Measurements from ENCODE around the gene GPAM.

Gene GPAM

GRCh38 chr10:112137154-112137987, 46.2 kb downstream of the GPAM start:
- no peaks in the 10 kb centered on the region for H3K4me1 ChIP-seq (ENCODE audit: control insufficient read depth, insufficient read depth, low read length)
- no peaks in the 10 kb centered on the region for H3K36me3 ChIP-seq (ENCODE audit: control insufficient read depth, insufficient read depth, low read length)
- H3K4me3 ChIP-seq (ENCODE audit: low read length): no peak overlapping the region
- no peak overlapping the region for H3K9ac ChIP-seq (ENCODE audit: low read length)
- H3K27me3 ChIP-seq (ENCODE audit: control insufficient read depth, insufficient read depth, low read length): no peaks in the 10 kb centered on the region
- H3K27ac ChIP-seq (ENCODE audit: low read depth, low read length): no peak overlapping the region

GRCh38 chr10:112136486-112137153, 46.9 kb downstream of the GPAM start:
- Histone ChIP-seq H3K4me1 (ENCODE audit: control insufficient read depth, insufficient read depth, low read length) (no peaks in the 10 kb centered on the region), H3K9ac (ENCODE audit: low read length) (no peak overlapping the region), H3K27ac (ENCODE audit: low read depth, low read length) (no peak overlapping the region), H3K27me3 (ENCODE audit: control insufficient read depth, insufficient read depth, low read length) (no peaks in the 10 kb centered on the region), H3K36me3 (ENCODE audit: control insufficient read depth, insufficient read depth, low read length) (no peaks in the 10 kb centered on the region), H3K4me3 (ENCODE audit: low read length) (no peak overlapping the region)

GRCh38 chr10:112135604-112136003, 48.0 kb downstream of the GPAM start:
- Histone ChIP-seq H3K27me3 (ENCODE audit: control insufficient read depth, insufficient read depth, low read length) (no peaks in the 10 kb centered on the region), H3K27ac (ENCODE audit: low read depth, low read length) (no peak overlapping the region), H3K9ac (ENCODE audit: low read length) (no peak overlapping the region), H3K4me1 (ENCODE audit: control insufficient read depth, insufficient read depth, low read length) (no peaks in the 10 kb centered on the region), H3K36me3 (ENCODE audit: control insufficient read depth, insufficient read depth, low read length) (no peaks in the 10 kb centered on the region), H3K4me3 (ENCODE audit: low read length) (no peak overlapping the region)

- Histone ChIP-seq H3K27ac (ENCODE audit: low read depth, low read length) (no peak overlapping the region), H3K4me1 (ENCODE audit: control insufficient read depth, insufficient read depth, low read length) (no peaks in the 10 kb centered on the region), H3K9ac (ENCODE audit: low read length) (no peak overlapping the region), H3K4me3 (ENCODE audit: low read length) (no peak overlapping the region), H3K27me3 (ENCODE audit: control insufficient read depth, insufficient read depth, low read length) (no peaks in the 10 kb centered on the region), H3K36me3 (ENCODE audit: control insufficient read depth, insufficient read depth, low read length) (no peaks in the 10 kb centered on the region)
Measured at GRCh38 chr10:112132435-112132834, 51.1 kb downstream of the GPAM start.

DNA sequence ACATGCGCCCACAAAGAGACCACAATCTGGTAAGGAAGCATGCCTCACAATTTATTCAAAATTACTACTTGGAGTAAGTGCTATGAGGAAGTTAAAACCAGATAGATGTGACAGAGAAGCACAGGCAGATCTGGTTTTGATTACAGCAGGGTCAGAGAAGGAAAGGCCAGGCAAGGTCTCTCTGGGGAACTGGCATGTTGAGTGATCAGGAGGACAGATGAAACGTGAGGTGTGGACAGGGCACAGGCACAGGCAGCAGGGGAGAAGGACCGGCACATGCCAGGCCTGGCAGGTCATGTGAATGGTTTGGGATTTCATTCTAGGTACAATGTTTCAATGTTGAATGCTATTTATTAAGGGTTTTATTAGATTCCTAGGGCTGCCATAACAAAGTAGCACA, 51.6 kb downstream of the GPAM start:
- H3K9ac ChIP-seq (ENCODE audit: low read length): no peak overlapping the region
- H3K4me1 ChIP-seq (ENCODE audit: control insufficient read depth, insufficient read depth, low read length): no peaks in the 10 kb centered on the region
- no peak overlapping the region for H3K27ac ChIP-seq (ENCODE audit: low read depth, low read length)
- no peak overlapping the region for H3K4me3 ChIP-seq (ENCODE audit: low read length)
- no peaks in the 10 kb centered on the region for H3K36me3 ChIP-seq (ENCODE audit: control insufficient read depth, insufficient read depth, low read length)
- H3K27me3 ChIP-seq (ENCODE audit: control insufficient read depth, insufficient read depth, low read length): no peaks in the 10 kb centered on the region

- no peaks in the 10 kb centered on the region for H3K36me3 ChIP-seq (ENCODE audit: control insufficient read depth, insufficient read depth, low read length)
- no peaks in the 10 kb centered on the region for H3K4me1 ChIP-seq (ENCODE audit: control insufficient read depth, insufficient read depth, low read length)
- H3K27ac ChIP-seq (ENCODE audit: low read depth, low read length): no peak overlapping the region
- H3K27me3 ChIP-seq (ENCODE audit: control insufficient read depth, insufficient read depth, low read length): no peaks in the 10 kb centered on the region
- no peak overlapping the region for H3K4me3 ChIP-seq (ENCODE audit: low read length)
- no peak overlapping the region for H3K9ac ChIP-seq (ENCODE audit: low read length)
Measured at GRCh38 chr10:112131346-112131745, 52.2 kb downstream of the GPAM start.

DNA sequence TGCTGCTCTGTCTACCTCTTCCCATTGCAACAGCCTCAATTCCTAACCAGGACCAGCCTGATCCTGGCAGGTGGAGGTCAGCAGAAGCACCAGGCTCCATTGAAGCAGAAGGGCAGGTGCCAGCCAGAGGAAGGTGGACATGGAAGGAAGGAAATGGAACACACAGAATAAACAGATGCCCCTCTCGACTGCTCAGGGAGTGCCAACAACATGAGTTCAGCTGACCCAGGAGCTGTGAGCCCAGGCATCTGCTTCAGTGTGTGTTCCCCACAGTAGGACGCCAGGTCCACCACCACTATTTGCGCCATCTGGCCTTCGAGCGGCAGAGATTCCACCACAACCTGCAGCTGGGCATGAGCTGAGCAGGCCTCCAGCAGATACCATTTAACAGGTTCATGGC, 56.7 kb downstream of the GPAM start:
- no peaks in the 10 kb centered on the region for H3K4me1 ChIP-seq (ENCODE audit: control insufficient read depth, insufficient read depth, low read length)
- H3K27ac ChIP-seq (ENCODE audit: low read depth, low read length): no peak overlapping the region
- H3K4me3 ChIP-seq (ENCODE audit: low read length): no peak overlapping the region
- no peaks in the 10 kb centered on the region for H3K36me3 ChIP-seq (ENCODE audit: control insufficient read depth, insufficient read depth, low read length)
- no peaks in the 10 kb centered on the region for H3K27me3 ChIP-seq (ENCODE audit: control insufficient read depth, insufficient read depth, low read length)
- no peak overlapping the region for H3K9ac ChIP-seq (ENCODE audit: low read length)

- Histone ChIP-seq H3K9ac (ENCODE audit: low read length) (no peak overlapping the region), H3K27me3 (ENCODE audit: control insufficient read depth, insufficient read depth, low read length) (no peaks in the 10 kb centered on the region), H3K27ac (ENCODE audit: low read depth, low read length) (no peak overlapping the region)
Measured at GRCh38 chr10:112126172-112126571, 57.4 kb downstream of the GPAM start.

GRCh38 chr10:112124866-112125265, 58.7 kb downstream of the GPAM start:
- Histone ChIP-seq H3K27ac (ENCODE audit: low read depth, low read length) (no peak overlapping the region), H3K36me3 (ENCODE audit: control insufficient read depth, insufficient read depth, low read length) (no peaks in the 10 kb centered on the region), H3K4me1 (ENCODE audit: control insufficient read depth, insufficient read depth, low read length) (no peaks in the 10 kb centered on the region), H3K4me3 (ENCODE audit: low read length) (no peak overlapping the region), H3K9ac (ENCODE audit: low read length) (no peak overlapping the region), H3K27me3 (ENCODE audit: control insufficient read depth, insufficient read depth, low read length) (no peaks in the 10 kb centered on the region)

More at GRCh38 chr10:112126172-112126571, 57.4 kb downstream of the GPAM start:
- Histone ChIP-seq H3K4me3 (ENCODE audit: low read length) (no peak overlapping the region), H3K36me3 (ENCODE audit: control insufficient read depth, insufficient read depth, low read length) (no peaks in the 10 kb centered on the region), H3K4me1 (ENCODE audit: control insufficient read depth, insufficient read depth, low read length) (no peaks in the 10 kb centered on the region)

DNA sequence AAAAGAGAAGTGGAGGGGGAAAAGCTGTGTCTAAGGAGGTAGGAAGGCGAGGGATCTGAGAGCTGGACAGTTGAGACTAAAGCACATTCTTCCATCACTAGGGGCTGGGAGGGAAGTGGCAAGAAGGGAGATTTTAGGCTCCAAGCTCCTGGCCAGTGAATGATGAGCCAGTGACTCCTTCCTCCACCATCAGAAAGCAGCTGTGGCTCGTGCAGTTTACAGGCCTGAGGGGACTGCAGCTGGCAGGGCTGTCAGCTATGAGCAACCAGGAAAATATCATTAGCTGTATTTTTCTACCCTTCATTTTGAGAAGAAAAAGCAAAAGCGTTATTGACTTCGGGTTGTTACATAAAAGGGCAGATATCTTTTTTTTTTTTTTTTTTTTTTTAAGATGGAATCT, 60.7 kb downstream of the GPAM start:
- no peak overlapping the region for H3K4me3 ChIP-seq (ENCODE audit: low read length)
- no peaks in the 10 kb centered on the region for H3K36me3 ChIP-seq (ENCODE audit: control insufficient read depth, insufficient read depth, low read length)
- H3K9ac ChIP-seq (ENCODE audit: low read length): no peak overlapping the region
- no peaks in the 10 kb centered on the region for H3K27me3 ChIP-seq (ENCODE audit: control insufficient read depth, insufficient read depth, low read length)
- no peak overlapping the region for H3K27ac ChIP-seq (ENCODE audit: low read depth, low read length)
- H3K4me1 ChIP-seq (ENCODE audit: control insufficient read depth, insufficient read depth, low read length): no peaks in the 10 kb centered on the region

DNA sequence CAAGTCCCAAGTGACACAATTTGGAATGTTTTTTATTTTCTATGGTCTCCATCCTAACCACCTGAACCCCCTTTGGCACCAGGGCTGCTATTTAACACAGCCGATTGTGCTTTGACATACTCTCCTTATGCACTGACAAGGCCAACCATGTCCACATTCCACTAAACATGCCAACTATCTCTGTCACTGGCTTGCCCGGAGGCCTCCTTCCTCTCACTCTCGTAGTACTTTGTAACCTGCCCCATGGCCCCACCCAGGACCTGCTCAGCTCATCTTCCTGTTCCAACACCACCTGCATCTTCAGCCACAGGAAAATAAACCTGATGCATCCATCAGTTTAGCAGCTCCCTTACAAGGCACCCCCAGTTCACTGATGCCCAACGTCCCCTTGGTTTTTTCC, 63.1 kb downstream of the GPAM start:
- Histone ChIP-seq H3K4me1 (ENCODE audit: control insufficient read depth, insufficient read depth, low read length) (no peaks in the 10 kb centered on the region), H3K4me3 (ENCODE audit: low read length) (no peak overlapping the region), H3K27me3 (ENCODE audit: control insufficient read depth, insufficient read depth, low read length) (no peaks in the 10 kb centered on the region), H3K9ac (ENCODE audit: low read length) (no peak overlapping the region), H3K27ac (ENCODE audit: low read depth, low read length) (no peak overlapping the region), H3K36me3 (ENCODE audit: control insufficient read depth, insufficient read depth, low read length) (no peaks in the 10 kb centered on the region)

GRCh38 chr10:112115781-112116385, 67.7 kb downstream of the GPAM start:
- Histone ChIP-seq H3K27ac (ENCODE audit: low read depth, low read length) (no peak overlapping the region), H3K4me1 (ENCODE audit: control insufficient read depth, insufficient read depth, low read length) (no peaks in the 10 kb centered on the region), H3K27me3 (ENCODE audit: control insufficient read depth, insufficient read depth, low read length) (no peaks in the 10 kb centered on the region), H3K4me3 (ENCODE audit: low read length) (no peak overlapping the region), H3K9ac (ENCODE audit: low read length) (no peak overlapping the region), H3K36me3 (ENCODE audit: control insufficient read depth, insufficient read depth, low read length) (no peaks in the 10 kb centered on the region)

All from rectal smooth muscle tissue (tissue), 1 donor.